HG03045 (cell line): ENCODE measurements around the gene SIGLEC9.

Experiments used
- ATAC-seq: cut with Tn5 transposase; IDR thresholded peaks from one replicate; pipeline ENCODE4 v1.9.1; 2021; ENCODE audit warnings: mild to moderate bottlenecking, moderate library complexity; ENCODE audit not compliant: unreplicated experiment

The SIGLEC9 gene

DNA sequence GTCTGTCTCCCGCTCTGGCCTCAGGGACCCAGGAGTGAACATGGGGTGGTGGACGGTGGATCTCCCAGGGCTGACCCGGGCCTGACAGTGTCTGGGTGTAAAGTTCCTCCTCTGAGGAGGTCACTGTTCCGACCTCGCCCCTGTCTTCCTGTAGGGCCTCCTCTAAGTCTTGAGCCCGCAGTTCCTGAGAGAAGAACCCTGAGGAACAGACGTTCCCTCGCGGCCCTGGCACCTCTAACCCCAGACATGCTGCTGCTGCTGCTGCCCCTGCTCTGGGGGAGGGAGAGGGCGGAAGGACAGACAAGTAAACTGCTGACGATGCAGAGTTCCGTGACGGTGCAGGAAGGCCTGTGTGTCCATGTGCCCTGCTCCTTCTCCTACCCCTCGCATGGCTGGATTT, at the start of gene SIGLEC9:
SIGLEC9 (plus strand) TSS at position 178 of the 400 bp plus-strand sequence; CDS start at position 247, 69 bp downstream.
- ATAC-seq = no peak

DNA sequence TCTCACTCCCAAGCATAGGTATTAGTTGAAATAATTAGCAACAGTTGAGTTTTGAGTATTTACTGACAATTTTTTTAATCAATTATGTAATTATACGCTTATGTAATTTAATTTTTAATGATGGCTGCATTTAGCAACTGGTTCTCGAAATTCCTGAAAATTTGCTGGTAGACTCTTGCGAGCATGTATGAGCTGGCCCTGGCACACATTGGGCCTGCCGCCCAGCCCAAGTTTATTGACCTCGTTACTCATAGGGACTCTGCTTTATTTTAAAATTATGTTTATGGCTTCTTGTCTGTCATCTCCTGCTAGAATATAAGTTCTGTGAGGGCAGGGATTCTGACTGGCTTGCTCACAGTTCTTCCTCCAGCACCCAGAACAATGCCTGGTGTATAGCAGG, 48.7 kb upstream of the SIGLEC9 start:
- no peak for ATAC-seq

DNA sequence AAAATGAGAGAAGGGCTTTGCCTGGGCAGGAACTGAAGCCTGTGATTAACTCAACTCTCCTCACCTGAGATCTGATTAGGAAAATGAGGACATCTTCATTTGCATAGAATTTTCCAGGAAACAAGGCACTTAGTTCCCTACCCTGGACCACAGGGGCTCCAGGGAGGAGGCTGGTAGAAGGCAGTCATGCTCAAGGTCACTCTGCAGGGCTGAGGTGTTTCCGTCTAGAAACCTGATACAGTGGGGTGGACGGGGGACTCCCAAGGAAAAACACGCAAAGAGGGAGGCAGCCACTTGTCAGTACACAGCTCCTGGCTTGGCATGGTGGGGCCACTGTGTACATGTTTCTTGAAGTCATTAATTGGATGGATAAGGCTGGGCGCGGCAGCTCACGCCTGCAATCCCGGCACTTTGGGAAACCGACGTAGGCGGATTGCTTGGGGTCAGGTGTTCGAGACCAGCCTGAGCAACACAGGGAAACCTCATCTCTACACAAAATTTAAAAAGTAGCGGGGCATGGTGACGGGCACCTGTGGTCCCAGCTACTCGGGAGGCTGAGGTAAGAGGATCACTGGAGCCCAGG, 48.0 kb upstream of the SIGLEC9 start:
- no peak for ATAC-seq

GRCh38 chr19:51078104-51078503, 46.6 kb upstream of the SIGLEC9 start:
- no peak for ATAC-seq

DNA sequence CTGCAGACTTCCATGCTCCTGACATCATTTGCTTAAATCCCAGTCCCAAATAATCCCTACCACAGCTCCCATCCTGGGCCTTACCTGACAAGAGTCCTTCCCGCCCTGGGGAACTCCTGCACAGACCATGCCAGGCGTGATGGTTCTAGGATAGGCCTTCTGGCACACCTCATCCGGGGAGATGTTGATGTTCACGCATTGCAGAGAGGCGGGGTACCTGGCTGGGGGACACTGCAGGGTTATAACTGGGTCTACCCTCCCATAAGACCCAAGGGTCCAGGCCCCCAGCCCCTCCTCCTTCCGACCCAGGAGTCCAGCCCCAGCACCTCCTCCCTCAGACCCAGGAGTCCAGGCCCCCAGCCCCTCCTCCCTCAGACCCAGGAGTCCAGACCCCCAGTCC, 46.0 kb upstream of the SIGLEC9 start:
- ATAC-seq = no peak

- no peak for ATAC-seq
Measured at GRCh38 chr19:51079481-51080110, 45.1 kb upstream of the SIGLEC9 start.

DNA sequence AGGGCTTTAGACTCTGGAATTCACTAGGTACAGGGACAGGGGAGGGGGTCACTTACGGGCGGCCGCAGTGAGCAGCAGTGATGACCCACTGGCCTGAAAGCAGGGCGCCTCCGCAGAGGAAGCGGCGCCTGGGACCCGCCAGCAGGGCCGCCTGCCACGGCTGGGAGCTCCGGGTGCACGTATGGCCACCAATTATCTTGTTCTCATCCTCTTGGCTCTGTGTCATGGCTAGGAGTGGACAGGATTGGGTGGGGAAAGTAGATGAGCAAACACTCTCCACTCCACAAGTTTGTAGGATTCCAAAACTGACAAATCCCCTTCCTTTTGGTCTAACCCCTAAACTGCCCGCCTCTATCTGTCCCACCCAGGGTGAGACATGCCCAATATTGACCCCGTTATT, 43.2 kb upstream of the SIGLEC9 start:
- no peak for ATAC-seq

- ATAC-seq = no peak
Measured at GRCh38 chr19:51082611-51083010, 42.1 kb upstream of the SIGLEC9 start, which contains the start of gene KLK14. KLK14 (minus strand) TSS chr19:51082887; CDS start chr19:51082614, 273 bp downstream.

GRCh38 chr19:51083181-51083580, 41.5 kb upstream of the SIGLEC9 start:
- ATAC-seq = no peak

DNA sequence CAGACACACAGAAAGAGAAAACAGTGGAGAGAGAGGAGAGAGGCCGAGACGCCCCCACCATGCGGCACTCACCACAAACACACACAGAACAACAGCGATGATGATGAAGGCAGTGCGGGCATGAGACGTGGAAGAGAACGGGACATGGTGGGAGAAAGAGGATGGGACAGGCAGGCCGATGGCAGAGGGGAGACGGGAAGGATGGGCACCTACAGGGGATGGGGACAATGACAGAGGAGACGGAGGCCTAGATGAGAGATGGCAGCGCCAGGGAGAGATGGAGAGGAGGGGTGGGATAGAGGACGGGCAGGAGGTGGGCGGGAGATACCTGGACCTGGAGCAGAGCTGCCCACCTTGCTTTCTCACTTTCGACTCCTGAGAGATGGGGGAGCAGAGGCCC, 40.9 kb upstream of the SIGLEC9 start:
- no peak for ATAC-seq

- no peak for ATAC-seq
Measured at GRCh38 chr19:51084505-51084904, 40.2 kb upstream of the SIGLEC9 start.

GRCh38 chr19:51086153-51086850, 38.4 kb upstream of the SIGLEC9 start:
- ATAC-seq = no peak

DNA sequence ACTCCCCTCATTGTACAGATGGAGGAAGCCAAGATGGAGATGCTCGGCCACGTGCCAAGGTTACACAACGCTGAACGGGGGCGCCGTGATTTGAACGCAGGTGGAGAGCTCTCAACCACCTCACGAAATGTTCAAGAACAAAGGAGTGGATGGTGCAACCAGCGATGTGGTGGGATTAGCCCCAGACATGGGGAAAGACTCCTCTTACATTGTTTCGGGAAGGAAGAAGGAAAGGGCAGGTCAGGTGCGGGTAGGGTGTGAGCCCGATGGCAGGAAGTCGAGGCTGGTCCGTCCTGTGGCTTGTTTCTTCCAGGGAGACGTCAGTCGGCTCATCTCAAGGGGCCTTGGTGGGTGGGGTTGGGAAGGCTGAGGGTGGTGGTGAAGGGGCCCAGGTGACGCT, 34.9 kb upstream of the SIGLEC9 start:
- no peak for ATAC-seq

GRCh38 chr19:51090471-51090870, 34.2 kb upstream of the SIGLEC9 start:
- ATAC-seq = no peak

- ATAC-seq = no peak
Measured at GRCh38 chr19:51091126-51091525, 33.6 kb upstream of the SIGLEC9 start.

- no peak for ATAC-seq
Measured at GRCh38 chr19:51091895-51092873, 32.5 kb upstream of the SIGLEC9 start.

- ATAC-seq = no peak
Measured at GRCh38 chr19:51093101-51093500, 31.6 kb upstream of the SIGLEC9 start.

GRCh38 chr19:51093510-51094345, 31.0 kb upstream of the SIGLEC9 start:
- ATAC-seq = no peak

DNA sequence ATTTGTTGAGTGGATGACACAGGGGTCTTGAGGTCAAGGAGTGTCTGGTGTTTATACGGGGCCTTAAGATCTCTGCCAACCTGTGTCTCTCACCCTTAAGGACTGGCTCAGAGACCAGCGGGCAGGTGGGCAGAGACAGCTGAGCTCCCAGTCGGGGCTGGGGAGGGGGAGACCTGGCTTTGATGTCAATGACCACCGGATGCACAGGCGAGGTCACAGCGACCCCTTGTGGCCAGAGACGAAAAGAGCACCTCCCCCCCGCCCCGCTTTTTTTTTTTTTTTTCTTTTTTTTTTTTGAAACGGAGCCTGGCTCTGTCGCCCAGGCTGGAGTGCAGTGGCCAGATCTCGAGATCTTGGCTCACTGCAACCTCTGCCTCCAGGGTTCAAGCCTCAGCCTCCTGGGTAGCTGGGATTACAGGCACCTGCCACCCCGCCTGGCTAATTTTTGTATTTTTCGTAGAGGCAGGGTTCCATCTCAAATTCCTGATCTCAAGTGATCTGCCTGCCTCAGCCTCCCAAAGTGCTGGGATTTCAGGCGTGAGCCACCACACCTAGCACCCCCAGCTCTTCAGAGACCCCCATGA, 29.9 kb upstream of the SIGLEC9 start:
- no peak for ATAC-seq
